T-helper 2 cell treated with Interferon-gamma antibody and Interleukin-4, amounts not matched to agents 5 μg/mL and 100 μg/mL, for 36 hours (primary cell): ENCODE data around the gene LHFPL3.

Experiments used
- DNase-seq: peaks from one replicate; pipeline ENCODE4 v3.0.0; 2021; ENCODE audit warnings: low spot score
- H3K27ac Mint-ChIP-seq: one replicate; pipeline ENCODE4 v1.8.0; 2021; ENCODE audit warnings: mild to moderate bottlenecking, mixed read lengths
- H3K27me3 Mint-ChIP-seq: one replicate; pipeline ENCODE4 v1.8.0; 2021; ENCODE audit warnings: low read depth, mixed read lengths
- H3K36me3 Mint-ChIP-seq: one replicate; pipeline ENCODE4 v1.8.0; 2021; ENCODE audit warnings: low read depth, mixed read lengths
- H3K4me1 Mint-ChIP-seq: one replicate; pipeline ENCODE4 v1.8.0; 2021; ENCODE audit warnings: low read depth, mixed read lengths
- H3K4me3 Mint-ChIP-seq: one replicate; pipeline ENCODE4 v1.8.0; 2022; ENCODE audit warnings: mild to moderate bottlenecking, moderate library complexity, mixed read lengths
- H3K9me3 Mint-ChIP-seq: one replicate; pipeline ENCODE4 v1.8.0; 2021; ENCODE audit warnings: mixed read lengths

LHFPL3 gene

GRCh38 chr7:104341546-104341945 is 13.1 kb downstream of the LHFPL3 start:
- H3K27me3 Mint-ChIP-seq = peaks cover 5% of the 10 kb centered on the region
- H3K27ac Mint-ChIP-seq = no peak overlapping the region
- no peak for DNase-seq
- no peaks in the 10 kb centered on the region for H3K4me1 Mint-ChIP-seq
- no peak overlapping the region for H3K4me3 Mint-ChIP-seq
- no peaks in the 10 kb centered on the region for H3K36me3 Mint-ChIP-seq
- no peaks in the 10 kb centered on the region for H3K9me3 Mint-ChIP-seq

DNA sequence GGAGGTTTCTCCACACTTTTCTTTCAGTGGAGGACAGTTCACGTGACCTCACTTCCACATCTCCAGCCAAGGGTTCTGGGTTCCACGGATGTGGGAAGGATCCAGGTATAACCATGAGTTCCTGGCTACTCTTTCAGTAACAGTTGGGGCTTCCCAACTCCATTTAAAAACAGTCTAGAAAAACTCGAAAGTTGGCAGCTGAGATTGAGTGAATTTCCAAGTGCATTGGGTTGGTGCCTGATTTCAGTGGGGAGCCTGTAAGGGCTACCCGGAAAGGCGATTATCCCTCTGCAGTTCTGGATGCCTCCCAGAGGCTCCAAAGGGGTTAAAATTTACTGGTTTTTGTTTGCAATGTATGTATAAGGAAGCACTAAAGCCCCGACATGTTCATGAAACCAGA is 24.3 kb downstream of the LHFPL3 start:
- no peak overlapping the region for H3K4me3 Mint-ChIP-seq
- H3K36me3 Mint-ChIP-seq = no peaks in the 10 kb centered on the region
- DNase-seq = no peak
- no peaks in the 10 kb centered on the region for H3K9me3 Mint-ChIP-seq
- no peak overlapping the region for H3K27ac Mint-ChIP-seq
- H3K4me1 Mint-ChIP-seq = no peaks in the 10 kb centered on the region
- H3K27me3 Mint-ChIP-seq = no peaks in the 10 kb centered on the region

GRCh38 chr7:104357166-104357565 is 28.8 kb downstream of the LHFPL3 start:
- Mint-ChIP-seq H3K4me3 (no peak overlapping the region), H3K9me3 (no peaks in the 10 kb centered on the region), H3K27me3 (no peaks in the 10 kb centered on the region), H3K36me3 (no peaks in the 10 kb centered on the region), H3K27ac (no peak overlapping the region), H3K4me1 (no peaks in the 10 kb centered on the region)
- DNase-seq = no peak

GRCh38 chr7:104358446-104359132 is 30.2 kb downstream of the LHFPL3 start:
- no peak for DNase-seq
- Mint-ChIP-seq H3K4me1 (no peaks in the 10 kb centered on the region), H3K27me3 (no peaks in the 10 kb centered on the region), H3K36me3 (no peaks in the 10 kb centered on the region), H3K4me3 (no peak overlapping the region), H3K9me3 (no peaks in the 10 kb centered on the region), H3K27ac (no peak overlapping the region)

GRCh38 chr7:104362756-104363155 is 34.4 kb downstream of the LHFPL3 start:
- Mint-ChIP-seq H3K4me3 (no peak overlapping the region), H3K4me1 (peaks cover 2% of the 10 kb centered on the region), H3K9me3 (no peaks in the 10 kb centered on the region), H3K27me3 (peaks cover 2% of the 10 kb centered on the region), H3K36me3 (no peaks in the 10 kb centered on the region), H3K27ac (no peak overlapping the region)
- no peak for DNase-seq

DNA sequence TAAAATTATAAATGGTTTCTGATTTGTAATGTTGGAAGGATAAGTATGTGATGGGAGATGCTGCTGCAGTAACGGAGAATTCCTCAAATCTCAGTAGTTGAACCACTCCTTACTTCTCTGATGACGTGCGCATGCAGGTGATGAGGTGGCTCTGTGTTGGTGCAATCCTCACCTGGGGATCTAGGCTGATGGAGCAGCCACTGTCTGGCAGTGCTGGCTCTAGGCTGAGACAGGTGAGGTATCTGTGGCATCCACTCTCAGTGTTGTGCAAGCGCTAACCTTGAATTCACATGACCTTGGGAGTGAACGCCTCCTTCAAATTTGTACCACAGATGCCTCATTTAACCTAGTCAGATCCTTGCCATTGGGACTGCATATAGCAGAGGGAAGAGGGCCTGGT is 35.0 kb downstream of the LHFPL3 start:
- Mint-ChIP-seq H3K4me1 (peaks cover 2% of the 10 kb centered on the region), H3K4me3 (no peak overlapping the region), H3K36me3 (no peaks in the 10 kb centered on the region), H3K27me3 (peaks cover 2% of the 10 kb centered on the region), H3K9me3 (no peaks in the 10 kb centered on the region), H3K27ac (no peak overlapping the region)
- no peak for DNase-seq

GRCh38 chr7:104366390-104366789 is 38.0 kb downstream of the LHFPL3 start:
- peaks cover 2% of the 10 kb centered on the region for H3K27me3 Mint-ChIP-seq
- H3K4me1 Mint-ChIP-seq = peaks cover 3% of the 10 kb centered on the region
- H3K4me3 Mint-ChIP-seq = no peak overlapping the region
- H3K9me3 Mint-ChIP-seq = no peaks in the 10 kb centered on the region
- H3K27ac Mint-ChIP-seq = no peak overlapping the region
- H3K36me3 Mint-ChIP-seq = no peaks in the 10 kb centered on the region
- no peak for DNase-seq

GRCh38 chr7:104367926-104368325 is 39.5 kb downstream of the LHFPL3 start:
- no peak for DNase-seq
- H3K4me1 Mint-ChIP-seq = peaks cover 3% of the 10 kb centered on the region
- peaks cover 2% of the 10 kb centered on the region for H3K27me3 Mint-ChIP-seq
- H3K9me3 Mint-ChIP-seq = no peaks in the 10 kb centered on the region
- H3K36me3 Mint-ChIP-seq = no peaks in the 10 kb centered on the region
- H3K4me3 Mint-ChIP-seq = no peak overlapping the region
- no peak overlapping the region for H3K27ac Mint-ChIP-seq

GRCh38 chr7:104371216-104371979 is 43.0 kb downstream of the LHFPL3 start:
- peaks cover 2% of the 10 kb centered on the region for H3K27me3 Mint-ChIP-seq
- peak overlapping the region; percentile 7 for H3K4me3 Mint-ChIP-seq
- no peak overlapping the region for H3K27ac Mint-ChIP-seq
- H3K4me1 Mint-ChIP-seq = peaks cover 3% of the 10 kb centered on the region
- H3K9me3 Mint-ChIP-seq = no peaks in the 10 kb centered on the region
- DNase-seq = no peak
- H3K36me3 Mint-ChIP-seq = no peaks in the 10 kb centered on the region

DNA sequence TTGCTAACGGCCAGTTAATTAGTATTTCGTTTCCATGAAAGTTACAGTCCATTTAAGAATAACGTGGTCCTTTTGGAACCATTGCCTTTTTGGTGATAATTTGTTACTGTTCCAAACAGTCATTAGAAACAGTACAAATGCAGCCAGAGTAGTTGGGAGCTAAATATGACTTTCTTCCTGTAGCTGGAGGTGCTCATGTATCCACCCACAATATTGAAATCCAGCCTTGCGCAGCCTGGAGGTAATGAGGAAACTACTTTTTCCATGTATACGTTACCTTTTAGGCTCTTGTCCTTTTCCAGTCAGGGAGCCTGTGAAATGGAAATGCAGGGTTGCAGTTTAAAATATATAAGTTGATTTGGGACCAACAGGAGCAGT is 43.6 kb downstream of the LHFPL3 start:
- no peak overlapping the region for H3K4me3 Mint-ChIP-seq
- no peaks in the 10 kb centered on the region for H3K9me3 Mint-ChIP-seq
- no peak overlapping the region for H3K27ac Mint-ChIP-seq
- peaks cover 2% of the 10 kb centered on the region for H3K27me3 Mint-ChIP-seq
- peaks cover 3% of the 10 kb centered on the region for H3K4me1 Mint-ChIP-seq
- H3K36me3 Mint-ChIP-seq = no peaks in the 10 kb centered on the region
- no peak for DNase-seq

GRCh38 chr7:104382616-104383015 is 54.2 kb downstream of the LHFPL3 start:
- Mint-ChIP-seq H3K9me3 (peaks cover 13% of the 10 kb centered on the region), H3K4me3 (no peak overlapping the region), H3K27me3 (no peaks in the 10 kb centered on the region), H3K4me1 (no peaks in the 10 kb centered on the region), H3K36me3 (no peaks in the 10 kb centered on the region), H3K27ac (no peak overlapping the region)
- DNase-seq = no peak

- Mint-ChIP-seq H3K9me3 (peaks cover 26% of the 10 kb centered on the region), H3K27me3 (no peaks in the 10 kb centered on the region), H3K27ac (no peak overlapping the region), H3K36me3 (no peaks in the 10 kb centered on the region), H3K4me3 (no peak overlapping the region), H3K4me1 (no peaks in the 10 kb centered on the region)
- no peak for DNase-seq
These were observed 58.5 kb downstream of the LHFPL3 start for GRCh38 chr7:104386943-104387342.

GRCh38 chr7:104388222-104388621 is 59.8 kb downstream of the LHFPL3 start:
- Mint-ChIP-seq H3K4me1 (no peaks in the 10 kb centered on the region), H3K9me3 (peaks cover 29% of the 10 kb centered on the region), H3K36me3 (no peaks in the 10 kb centered on the region), H3K4me3 (no peak overlapping the region), H3K27ac (no peak overlapping the region), H3K27me3 (no peaks in the 10 kb centered on the region)
- DNase-seq = no peak

DNA sequence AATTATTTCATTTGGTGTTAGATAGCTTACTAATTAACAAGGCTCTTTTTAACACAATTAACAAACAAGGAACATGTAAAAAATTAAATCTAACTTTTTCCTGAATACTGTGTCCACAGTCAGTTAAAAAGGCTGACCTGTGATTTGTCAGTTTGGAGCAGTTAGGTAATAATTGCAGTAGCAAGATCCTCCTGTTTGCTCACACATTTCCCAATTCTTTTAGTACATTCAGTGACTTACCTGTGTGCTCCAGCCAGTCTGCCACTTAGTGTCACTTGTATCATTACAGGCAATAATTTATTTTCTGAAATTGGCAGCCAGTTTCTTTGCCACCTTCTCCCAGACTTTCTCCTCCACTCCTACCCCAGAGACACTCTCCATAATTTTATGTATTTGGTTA is 66.8 kb downstream of the LHFPL3 start:
- H3K27me3 Mint-ChIP-seq = peaks cover 3% of the 10 kb centered on the region
- DNase-seq = no peak
- H3K27ac Mint-ChIP-seq = no peak overlapping the region
- peaks cover 3% of the 10 kb centered on the region for H3K9me3 Mint-ChIP-seq
- no peaks in the 10 kb centered on the region for H3K36me3 Mint-ChIP-seq
- H3K4me3 Mint-ChIP-seq = no peak overlapping the region
- H3K4me1 Mint-ChIP-seq = no peaks in the 10 kb centered on the region

- H3K36me3 Mint-ChIP-seq = no peaks in the 10 kb centered on the region
- no peaks in the 10 kb centered on the region for H3K4me1 Mint-ChIP-seq
- no peak for DNase-seq
- H3K4me3 Mint-ChIP-seq = no peak overlapping the region
- peaks cover 3% of the 10 kb centered on the region for H3K9me3 Mint-ChIP-seq
- peaks cover 3% of the 10 kb centered on the region for H3K27me3 Mint-ChIP-seq
- no peak overlapping the region for H3K27ac Mint-ChIP-seq
These were observed 69.0 kb downstream of the LHFPL3 start for GRCh38 chr7:104397442-104397841.
